HG03060 (cell line): ENCODE data around the gene MARVELD3.
"Not testable (repeated sequence)": the region's sequence is repeated elsewhere in the genome, so short reads cannot be mapped to it uniquely, and the experiment has no call there.

ENCODE experiments used
- ATAC-seq: cut with Tn5 transposase; IDR thresholded peaks from one replicate; pipeline ENCODE4 v1.9.1; 2021; ENCODE audit warnings: low read depth, moderate number of reproducible peaks; ENCODE audit not compliant: unreplicated experiment

MARVELD3 gene

DNA sequence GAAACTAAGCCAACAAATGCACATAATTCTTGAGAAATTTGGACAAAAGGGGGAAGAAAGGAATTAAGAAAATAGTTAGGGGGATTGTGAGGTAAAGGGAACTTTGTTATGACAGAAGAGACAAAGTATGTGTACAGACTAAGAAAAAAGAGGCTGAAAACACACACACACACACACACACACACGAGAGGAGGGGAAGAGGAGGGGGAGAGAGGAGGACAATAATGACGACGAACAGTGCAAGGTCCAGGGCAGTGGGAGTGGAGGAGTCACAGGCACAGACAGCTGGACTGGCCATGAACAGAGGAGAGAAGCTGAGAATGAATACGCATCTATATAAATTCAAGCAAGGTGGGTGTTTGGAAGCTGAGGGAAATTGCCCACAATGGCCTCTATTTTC lies 44.6 kb downstream of the MARVELD3 start:
- ATAC-seq, result no peak

DNA sequence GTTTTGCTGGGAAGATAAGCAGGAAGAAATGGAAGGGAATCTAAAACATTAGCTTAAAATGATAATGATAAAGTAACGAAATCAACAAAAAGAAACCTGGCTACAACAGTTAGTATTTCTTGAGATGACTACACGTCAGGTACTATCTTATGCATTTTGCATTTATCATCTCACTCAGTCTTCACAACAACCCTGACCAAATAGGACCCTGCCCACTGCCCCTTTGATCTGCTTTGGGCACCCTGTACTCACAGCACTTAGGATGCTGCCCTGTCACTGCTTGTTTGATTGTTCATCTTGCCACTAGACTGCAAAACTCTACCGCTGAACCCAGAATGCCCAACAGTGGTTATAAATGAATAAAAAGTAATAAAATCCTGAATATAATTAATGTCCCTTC lies 45.2 kb downstream of the MARVELD3 start:
- no peak for ATAC-seq

GRCh38 chr16:71672125-71672524 lies 46.1 kb downstream of the MARVELD3 start:
- no peak for ATAC-seq

GRCh38 chr16:71672803-71673581 lies 47.0 kb downstream of the MARVELD3 start:
- ATAC-seq, result no peak

GRCh38 chr16:71673582-71673973 lies 47.6 kb downstream of the MARVELD3 start:
- no peak for ATAC-seq

- no peak for ATAC-seq
These were observed 48.2 kb downstream of the MARVELD3 start for GRCh38 chr16:71674229-71674628.

- ATAC-seq, result no peak
These were observed 49.4 kb downstream of the MARVELD3 start for GRCh38 chr16:71675380-71675779.

GRCh38 chr16:71676236-71676635 lies 50.3 kb downstream of the MARVELD3 start:
- ATAC-seq, result no peak

DNA sequence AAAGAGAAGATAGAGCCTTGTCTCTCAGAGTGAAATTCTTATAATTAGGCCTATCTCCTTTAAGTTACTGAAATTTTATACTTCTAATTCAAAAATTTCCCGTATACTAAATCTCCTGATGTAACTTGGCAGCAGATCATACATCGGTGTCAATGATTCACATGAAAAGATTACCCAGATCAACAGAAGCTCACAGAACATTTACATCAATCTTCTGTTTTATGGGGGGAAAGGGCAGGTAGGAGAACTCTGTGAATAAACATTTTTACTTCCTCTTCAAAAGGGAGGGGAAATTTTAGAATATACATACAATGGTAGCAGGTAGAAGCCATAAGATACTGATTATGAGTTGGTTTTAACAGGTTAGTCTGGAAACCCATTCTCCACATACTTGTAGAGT lies 55.4 kb downstream of the MARVELD3 start:
- ATAC-seq, result no peak

- not testable (repeated sequence) for ATAC-seq
These were observed 58.3 kb downstream of the MARVELD3 start for GRCh38 chr16:71684280-71684679.
